MM.1S (cell line): ENCODE results near the gene PUM1.

Experiments
- CTCF ChIP-seq: fragments of 300-600 bp; sonication (generic); IDR thresholded peaks from 2 replicates; pipeline ENCODE4 v1.5.1; 2016; ENCODE audit warnings: antibody characterized with exemption, low read length, mixed read lengths
- EZH2 ChIP-seq: fragments of 300-600 bp; sonication (generic); optimal IDR thresholded peaks from 2 replicates; pipeline ENCODE3; 2017; ENCODE audit warnings: low read depth, mild to moderate bottlenecking, antibody characterized with exemption, low read length, mixed read lengths

GRCh38 chr1:30886710-30887428 lies 178.6 kb downstream of the PUM1 start:
- TF ChIP-seq CTCF (no peak), EZH2 (no peak)
